IMR-90 (cell line): ENCODE results near the gene KHDRBS1. TPM values are rescaled to one million over a fixed set of nuclear protein-coding genes. Genes with fewer than 3 reads are reported as not detected.

ENCODE experiments used
- ATAC-seq: fragments of 200-7000 bp; cut with Tn5 transposase; 2 replicates; pipeline ENCODE4 v1.9.1; 2020; ENCODE audit warnings: low read depth, mild to moderate bottlenecking, moderate library complexity
- BruUV-seq: library from RNA; stranded (reverse); fragments of 400-500 nt; replicated peaks from 2 replicates; lab custom pipeline; 2021; lab: Mats Ljungman, UMichigan
- CTCF ChIA-PET: fragments of 300-600 bp; formaldehyde crosslinking; extraction: SDS; loops from one replicate; lab custom pipeline; 2021; ENCODE audit warnings: antibody characterized with exemption; lab: Yijun Ruan, JAX
- POLR2A ChIA-PET: fragments of 300-600 bp; sonication (Branson Sonifier 250); formaldehyde crosslinking; loops from one replicate; lab custom pipeline; 2022; ENCODE audit warnings: antibody characterized with exemption; ENCODE audit not compliant: unreplicated experiment; lab: Charles Lee
- DNase-seq: peaks from one replicate; pipeline ENCODE4 v3.0.0; 2013
- H2AFZ ChIP-seq: replicated peaks from 2 replicates; pipeline ENCODE3; 2013; ENCODE audit warnings: low read length, mild to moderate bottlenecking; ENCODE audit not compliant: poor library complexity
- H2AK5ac ChIP-seq: 2 replicates; pipeline ENCODE4 v1.6.1; 2013; ENCODE audit warnings: low read depth, low read length, inconsistent platforms
- H2AK9ac ChIP-seq: replicated peaks from 2 replicates; pipeline ENCODE3; 2013; ENCODE audit warnings: mild to moderate bottlenecking, low read depth, low read length, moderate library complexity; ENCODE audit not compliant: poor library complexity
- H2BK120ac ChIP-seq: 2 replicates; pipeline ENCODE4 v1.6.1; 2013; ENCODE audit warnings: low read depth, low read length, inconsistent platforms
- H2BK15ac ChIP-seq: 3 replicates; pipeline ENCODE4 v1.6.1; 2013; ENCODE audit warnings: low read depth, low read length, inconsistent platforms
- H2BK20ac ChIP-seq: 2 replicates; pipeline ENCODE4 v1.6.1; 2013; ENCODE audit warnings: low read depth, mild to moderate bottlenecking, inconsistent platforms, low read length, moderate library complexity
- H2BK5ac ChIP-seq: 2 replicates; pipeline ENCODE4 v1.6.1; 2013; ENCODE audit warnings: mild to moderate bottlenecking, low read depth, low read length, inconsistent platforms; ENCODE audit not compliant: poor library complexity, severe bottlenecking
- H3K14ac ChIP-seq: replicated peaks from 2 replicates; pipeline ENCODE4 v1.6.1; 2013; ENCODE audit warnings: low read depth, low read length, inconsistent platforms
- H3K18ac ChIP-seq: 2 replicates; pipeline ENCODE4 v1.6.1; 2013; ENCODE audit warnings: low read depth, low read length, control low read depth
- H3K23ac ChIP-seq: 2 replicates; pipeline ENCODE4 v1.6.1; 2013; ENCODE audit warnings: low read depth, low read length, inconsistent platforms
- H3K27ac ChIP-seq: 2 replicates; pipeline ENCODE4 v1.5.1; 2013; ENCODE audit warnings: mild to moderate bottlenecking, control low read depth, low read length; ENCODE audit not compliant: insufficient read depth
- H3K27me3 ChIP-seq: 2 replicates; pipeline ENCODE4 v1.6.1; 2013; ENCODE audit warnings: low read length; ENCODE audit not compliant: control insufficient read depth, insufficient read depth
- H3K36me3 ChIP-seq: 2 replicates; pipeline ENCODE4 v1.6.1; 2013; ENCODE audit warnings: low read length, mixed read lengths; ENCODE audit not compliant: control insufficient read depth, insufficient read depth
- H3K4ac ChIP-seq: 2 replicates; pipeline ENCODE4 v1.6.1; 2013; ENCODE audit warnings: low read depth, low read length, inconsistent platforms
- H3K4me1 ChIP-seq: 2 replicates; pipeline ENCODE4 v1.6.1; 2013; ENCODE audit warnings: low read length, mixed read lengths; ENCODE audit not compliant: control insufficient read depth, insufficient read depth
- H3K4me2 ChIP-seq: 2 replicates; pipeline ENCODE4 v1.6.1; 2013; ENCODE audit warnings: low read depth, mild to moderate bottlenecking, control low read depth, low read length, moderate library complexity
- H3K4me3 ChIP-seq: 2 replicates; pipeline ENCODE4 v1.5.1; 2013; ENCODE audit warnings: low read depth, mild to moderate bottlenecking, control low read depth, low read length, moderate library complexity; ENCODE audit not compliant: insufficient read depth
- H3K56ac ChIP-seq: 2 replicates; pipeline ENCODE4 v1.6.1; 2013; ENCODE audit warnings: low read length, inconsistent platforms; ENCODE audit not compliant: insufficient read depth; ENCODE audit errors: extremely low read depth
- H3K79me1 ChIP-seq, 2 experiments: 2 replicates each; pipeline ENCODE4 v1.6.1; 2013; ENCODE audit warnings: low read length in 2 of 2, inconsistent platforms in 1 of 2, low read depth in 1 of 2
- H3K9ac ChIP-seq: 2 replicates; pipeline ENCODE4 v1.6.1; 2013; ENCODE audit warnings: low read depth, low read length, control low read depth
- H3K9me1 ChIP-seq: 2 replicates; pipeline ENCODE4 v1.6.1; 2013; ENCODE audit warnings: low read length, inconsistent platforms; ENCODE audit not compliant: insufficient read depth
- H3K9me3 ChIP-seq: 2 replicates; pipeline ENCODE4 v1.6.1; 2013; ENCODE audit warnings: low read length; ENCODE audit not compliant: control insufficient read depth, insufficient read depth
- H4K20me1 ChIP-seq: 2 replicates; pipeline ENCODE4 v1.6.1; 2013; ENCODE audit warnings: low read length, inconsistent platforms; ENCODE audit not compliant: insufficient read depth
- H4K5ac ChIP-seq: 2 replicates; pipeline ENCODE4 v1.6.1; 2013; ENCODE audit warnings: mild to moderate bottlenecking, low read depth, low read length, control low read depth
- H4K8ac ChIP-seq, 2 experiments: 2 replicates each; pipeline ENCODE4 v1.6.1; 2013; ENCODE audit warnings: low read depth in 2 of 2, low read length in 2 of 2, control low read depth in 1 of 2, inconsistent platforms in 1 of 2
- H4K91ac ChIP-seq: 2 replicates; pipeline ENCODE4 v1.6.1; 2013; ENCODE audit warnings: low read depth, low read length, inconsistent platforms; ENCODE audit not compliant: insufficient read depth
- BHLHE40 ChIP-seq: fragments of 150-350 bp; IDR thresholded peaks from 2 replicates; pipeline ENCODE4 v1.6.1; 2016; ENCODE audit warnings: mild to moderate bottlenecking, low read depth, low read length
- ELK1 ChIP-seq: fragments of 150-350 bp; IDR thresholded peaks from 2 replicates; pipeline ENCODE4 v1.6.1; 2016; ENCODE audit warnings: low read depth, mild to moderate bottlenecking, low read length, moderate library complexity, borderline replicate concordance
- MAFK ChIP-seq: IDR thresholded peaks from 2 replicates; pipeline ENCODE4 v1.6.1; 2012; ENCODE audit warnings: low read depth, low read length, improper control_type of control experiment
- MAZ ChIP-seq: IDR thresholded peaks from 2 replicates; pipeline ENCODE4 v1.6.1; 2012; ENCODE audit warnings: low read depth, mild to moderate bottlenecking, low read length, improper control_type of control experiment, moderate library complexity, borderline replicate concordance
- MXI1 ChIP-seq: IDR thresholded peaks from 2 replicates; pipeline ENCODE4 v1.6.1; 2012; ENCODE audit warnings: low read depth, mild to moderate bottlenecking, low read length, moderate library complexity, borderline replicate concordance
- RFX5 ChIP-seq: IDR thresholded peaks from 2 replicates; pipeline ENCODE4 v1.8.0; 2012; ENCODE audit warnings: low read depth, mild to moderate bottlenecking, low read length, moderate library complexity
- WGBS, 2 experiments: methylation state at CpG; one replicate each; pipeline versions ENCODE4 v1.1.5 to v1.1.7; 2013; ENCODE audit warnings: missing lambda C conversion rate in 2 of 2; ENCODE audit not compliant: insufficient read length in 1 of 2; ENCODE audit errors: extremely low coverage in 2 of 2; 5-methylcytosine and 5-hydroxymethylcytosine counted together
- dilution Hi-C: fragments of 300-500 bp; cut with HindIII; formaldehyde crosslinking; loops from one replicate; pipeline ENCODE4 v1.14.3; 2018; ENCODE audit warnings: low sequenced_read_pairs; ENCODE audit not compliant: unreplicated experiment
- in situ Hi-C: fragments of 300-500 bp; cut with MboI; formaldehyde crosslinking; loops from 3 replicates; pipeline ENCODE4 v1.14.3; 2019; ENCODE audit warnings: low sequenced_read_pairs, inconsistent platforms, mixed read lengths
- intact Hi-C: fragments of 100-400 bp; cut with micrococcal nuclease; formaldehyde crosslinking; loops from 2 replicates; pipeline ENCODE4 v1.10.0; 2022
- polyA plus RNA-seq, 3 experiments: library from polyadenylated mRNA; depleted of rRNA; stranded (reverse); fragments of >200 nt; gene quantifications; 2 replicates each; pipeline ENCODE4 v1.2.3, GENCODE V29; 2012; ENCODE audit warnings: low replicate concordance in 1 of 3
- total RNA-seq: library from RNA; depleted of rRNA; stranded (reverse); fragments of >200 nt; gene quantifications from 2 replicates; pipeline ENCODE4 v1.2.3, GENCODE V29; 2012

Gene KHDRBS1
- total and polyA plus RNA-seq, 2 of the 4 experiments (the other 2 are of a cell fraction) = 33.7 to 67.6 TPM

GRCh38 chr1:31991182-31991581 lies 22.5 kb upstream of the KHDRBS1 start:
- ATAC-seq = no peak
- Histone ChIP-seq H3K14ac (no peak overlapping the region), H2AK5ac (no peak overlapping the region), H3K9ac (no peak overlapping the region), H3K4me1 (no peaks in the 10 kb centered on the region), H2BK20ac (no peak overlapping the region), H3K9me3 (no peaks in the 10 kb centered on the region), H3K36me3 (no peaks in the 10 kb centered on the region), H3K27me3 (peaks cover 4% of the 10 kb centered on the region), H3K56ac (no peak overlapping the region), H4K91ac (no peak overlapping the region), H3K79me1 (no peaks in the 10 kb centered on the region; a peak in 1 of 4 replicates), H4K5ac (no peak overlapping the region), H4K20me1 (no peaks in the 10 kb centered on the region), H3K18ac (no peak overlapping the region), H3K23ac (no peak overlapping the region), H2AFZ (no peak overlapping the region), H4K8ac (no peak overlapping the region), H2AK9ac (no peak overlapping the region), H2BK120ac (no peak overlapping the region), H2BK5ac (no peak overlapping the region), H3K4me3 (no peak overlapping the region), H3K4me2 (no peak overlapping the region), H3K9me1 (0 out of 2 replicates have a peak, but pooled peaks cover 3% of the 10 kb centered on the region), H3K4ac (no peak overlapping the region), H2BK15ac (no peak overlapping the region), H3K27ac (no peak overlapping the region)
- dilution Hi-C loops = no loop called here
- WGBS, 2 experiments = no CpG with 5 or more reads among the region's 1 CpG
- DNase-seq = no peak
- TF ChIP-seq ELK1 = no peak
- TF ChIP-seq MAFK = no peak
- no peak for TF ChIP-seq BHLHE40
- no peak for TF ChIP-seq MXI1
- no peak for TF ChIP-seq MAZ
- TF ChIP-seq RFX5 = no peak
- ChIA-PET CTCF (no interaction called here), POLR2A (interaction anchor here (1.0 kb wide), 1 partner anchor 22 kb away, joined by 3 read pairs; the partner anchor contains the start of gene KHDRBS1)
- intact Hi-C loops = no loop called here
- no TSS peak for BruUV-seq
- in situ Hi-C loops = loop anchor here (25.0 kb wide), 1 partner anchor 104 kb away; no protein-coding TSS in a partner anchor
